GM12878 (cell line): ENCODE measurements around the gene SPAG9. TPM values are rescaled to one million over a fixed set of nuclear protein-coding genes. Genes with fewer than 3 reads are reported as not detected.
"Not testable (repeated sequence)": the region's sequence is repeated elsewhere in the genome, so short reads cannot be mapped to it uniquely, and the experiment has no call there.

Experiments used
- ATAC-seq: fragments of 200-7000 bp; cut with Tn5 transposase; 3 replicates; pipeline ENCODE4 v1.9.1; 2020; ENCODE audit warnings: mild to moderate bottlenecking, moderate library complexity
- BruUV-seq: library from RNA; stranded (reverse); fragments of 400-500 nt; replicated peaks from 2 replicates; lab custom pipeline; 2021; lab: Mats Ljungman, UMichigan
- CTCF ChIA-PET: fragments of 300-600 bp; sonication (Branson Sonifier 250); formaldehyde crosslinking; extraction: SDS; loops from one replicate; lab custom pipeline; 2021; ENCODE audit warnings: inconsistent platforms; lab: Yijun Ruan, JAX
- POLR2A ChIA-PET: fragments of 350-600 bp; formaldehyde crosslinking; extraction: SDS; loops from one replicate; lab custom pipeline; 2021; ENCODE audit warnings: inconsistent platforms; lab: Charles Lee
- RAD21 ChIA-PET: fragments of 300-600 bp; sonication (Branson Sonifier 250); formaldehyde crosslinking; loops from one replicate; lab custom pipeline; 2023; ENCODE audit warnings: antibody characterized with exemption; ENCODE audit not compliant: unreplicated experiment; lab: Charles Lee
- SMC1A ChIA-PET: fragments of 300-600 bp; sonication (Branson Sonifier 250); formaldehyde crosslinking; loops from one replicate; lab custom pipeline; 2023; ENCODE audit not compliant: unreplicated experiment, uncharacterized antibody; lab: Charles Lee
- DNase-seq: peaks from one replicate; pipeline ENCODE4 v3.0.0-alpha.2; 2011; ENCODE audit warnings: low read depth, low spot score
- FAIRE-seq: peaks from 3 replicates; lab custom pipeline; 2011; peaks lifted over from hg19 to GRCh38; lab: Jason Lieb, UNC
- H2AFZ ChIP-seq: 2 replicates; pipeline ENCODE4 v1.6.0; 2011; ENCODE audit warnings: low read depth, low read length, control low read depth; ENCODE audit not compliant: control insufficient read depth
- H3K27ac ChIP-seq: 2 replicates; pipeline ENCODE4 v1.5.1; 2011; ENCODE audit warnings: control low read depth; ENCODE audit not compliant: control insufficient read depth, insufficient read depth
- H3K27me3 ChIP-seq, 2 experiments: replicated peaks in 1 of 2; 2 replicates each; pipeline versions ENCODE4 v1.6.0 to v1.6.1; 2011; ENCODE audit warnings: low read length in 1 of 2; ENCODE audit not compliant: control insufficient read depth in 2 of 2, insufficient read depth in 2 of 2
- H3K36me3 ChIP-seq, 2 experiments: 2 replicates each; pipeline ENCODE4 v1.5.1; 2011; ENCODE audit warnings: low read length in 1 of 2; ENCODE audit not compliant: control insufficient read depth in 2 of 2, insufficient read depth in 2 of 2
- H3K4me1 ChIP-seq: 2 replicates; pipeline ENCODE4 v1.6.1; 2011; ENCODE audit warnings: mild to moderate bottlenecking, low read length, moderate library complexity, mixed read lengths; ENCODE audit not compliant: control insufficient read depth, insufficient read depth
- H3K4me2 ChIP-seq: 2 replicates; pipeline ENCODE4 v1.6.0; 2011; ENCODE audit warnings: control low read depth; ENCODE audit not compliant: control insufficient read depth, insufficient read depth
- H3K4me3 ChIP-seq: fragments of 200-600 bp; sonication (generic); 2 replicates; pipeline ENCODE4 v1.5.1; 2016
- H3K79me2 ChIP-seq: 2 replicates; pipeline ENCODE4 v1.6.0; 2011; ENCODE audit warnings: low read length; ENCODE audit not compliant: control insufficient read depth, insufficient read depth
- H3K9ac ChIP-seq: 2 replicates; pipeline ENCODE4 v1.8.0; 2011; ENCODE audit warnings: low read length, control low read depth, mixed read lengths; ENCODE audit not compliant: control insufficient read depth, insufficient read depth
- H3K9me3 ChIP-seq: replicated peaks from 3 replicates; pipeline ENCODE4 v1.5.1; 2011; ENCODE audit warnings: mild to moderate bottlenecking, low read length; ENCODE audit not compliant: control insufficient read depth, insufficient read depth
- H4K20me1 ChIP-seq: 2 replicates; pipeline ENCODE4 v1.6.0; 2011; ENCODE audit not compliant: control insufficient read depth, insufficient read depth
- WGBS: methylation state at CpG from one replicate; pipeline ENCODE4 v1.1.6; 2016; ENCODE audit warnings: low lambda C conversion rate; ENCODE audit not compliant: insufficient replicate concordance, insufficient coverage; ENCODE audit errors: missing lambda C conversion rate; 5-methylcytosine and 5-hydroxymethylcytosine counted together
- in situ Hi-C: fragments of 300-500 bp; cut with MboI; formaldehyde crosslinking; loops from 9 replicates; pipeline ENCODE4 v1.14.3; 2018; ENCODE audit warnings: mixed read lengths
- intact Hi-C: fragments of 100-400 bp; cut with micrococcal nuclease; formaldehyde crosslinking; loops from one replicate; pipeline ENCODE4 v1.14.2; 2022; ENCODE audit not compliant: unreplicated experiment
- polyA plus RNA-seq, 11 experiments: library from polyadenylated mRNA; depleted of rRNA in 4 of 11; unstranded in 6 of 11; stranded (reverse) in 5 of 11; fragments of >200 nt; fragmentation: Nextera tagmentation in 4 of 11; fragmentation: Illumina TruSeq in 1 of 11; extraction: Ambion mirVana in 4 of 11; extraction: Trizol in 1 of 11; gene quantifications; 1 replicate in 1 of 11; 2 replicates in 10 of 11; pipeline versions ENCODE4 v1.2.1 to v1.2.3, GENCODE V29; 2011 to 2016; ENCODE audit warnings: inconsistent platforms in 2 of 11, missing spikeins in 2 of 11, low read depth in 1 of 11
- total RNA-seq, 4 experiments: library from RNA; depleted of rRNA in 3 of 4; stranded (reverse); fragments of >200 nt in 3 of 4; fragmentation: Illumina TruSeq in 1 of 4; extraction: Trizol in 1 of 4; gene quantifications; 2 replicates each; pipeline versions ENCODE4 v1.2.1 to v1.2.3, GENCODE V29; 2013 to 2021
- TF ChIP-seq, protein P1 (sequence below): IDR thresholded peaks from 2 replicates; pipeline ENCODE4 v1.6.1; 2012; ENCODE audit warnings: improper control_type of control experiment, low read depth, low read length; ENCODE audit not compliant: insufficient replicate concordance

SPAG9 gene
- total and polyA plus RNA-seq, 10 of the 15 experiments (the other 5 are each of a cell fraction or from before 2014, with no cell fraction given) = 6.6 to 42.0 (median 24.9) TPM

DNA sequence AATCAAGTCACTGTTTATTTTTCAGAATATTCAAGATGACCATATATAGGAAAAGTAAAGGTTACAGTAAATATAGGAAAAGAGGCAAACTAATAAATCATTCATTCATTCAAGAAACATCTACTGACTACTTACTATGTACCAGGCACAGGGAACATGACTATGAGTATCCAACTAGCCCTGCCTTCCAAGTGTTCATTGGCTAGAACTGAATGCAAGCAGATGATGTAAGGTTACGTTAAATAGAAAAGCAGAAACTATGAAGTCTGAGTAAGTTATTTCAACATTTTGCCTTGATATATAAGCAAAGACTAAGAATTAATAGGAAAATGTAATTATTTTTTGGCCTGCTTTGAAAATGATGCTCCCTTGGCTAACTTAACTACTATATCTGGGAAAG lies 36.7 kb downstream of the SPAG9 start (continued):
- TF ChIP-seq, protein P1, sequence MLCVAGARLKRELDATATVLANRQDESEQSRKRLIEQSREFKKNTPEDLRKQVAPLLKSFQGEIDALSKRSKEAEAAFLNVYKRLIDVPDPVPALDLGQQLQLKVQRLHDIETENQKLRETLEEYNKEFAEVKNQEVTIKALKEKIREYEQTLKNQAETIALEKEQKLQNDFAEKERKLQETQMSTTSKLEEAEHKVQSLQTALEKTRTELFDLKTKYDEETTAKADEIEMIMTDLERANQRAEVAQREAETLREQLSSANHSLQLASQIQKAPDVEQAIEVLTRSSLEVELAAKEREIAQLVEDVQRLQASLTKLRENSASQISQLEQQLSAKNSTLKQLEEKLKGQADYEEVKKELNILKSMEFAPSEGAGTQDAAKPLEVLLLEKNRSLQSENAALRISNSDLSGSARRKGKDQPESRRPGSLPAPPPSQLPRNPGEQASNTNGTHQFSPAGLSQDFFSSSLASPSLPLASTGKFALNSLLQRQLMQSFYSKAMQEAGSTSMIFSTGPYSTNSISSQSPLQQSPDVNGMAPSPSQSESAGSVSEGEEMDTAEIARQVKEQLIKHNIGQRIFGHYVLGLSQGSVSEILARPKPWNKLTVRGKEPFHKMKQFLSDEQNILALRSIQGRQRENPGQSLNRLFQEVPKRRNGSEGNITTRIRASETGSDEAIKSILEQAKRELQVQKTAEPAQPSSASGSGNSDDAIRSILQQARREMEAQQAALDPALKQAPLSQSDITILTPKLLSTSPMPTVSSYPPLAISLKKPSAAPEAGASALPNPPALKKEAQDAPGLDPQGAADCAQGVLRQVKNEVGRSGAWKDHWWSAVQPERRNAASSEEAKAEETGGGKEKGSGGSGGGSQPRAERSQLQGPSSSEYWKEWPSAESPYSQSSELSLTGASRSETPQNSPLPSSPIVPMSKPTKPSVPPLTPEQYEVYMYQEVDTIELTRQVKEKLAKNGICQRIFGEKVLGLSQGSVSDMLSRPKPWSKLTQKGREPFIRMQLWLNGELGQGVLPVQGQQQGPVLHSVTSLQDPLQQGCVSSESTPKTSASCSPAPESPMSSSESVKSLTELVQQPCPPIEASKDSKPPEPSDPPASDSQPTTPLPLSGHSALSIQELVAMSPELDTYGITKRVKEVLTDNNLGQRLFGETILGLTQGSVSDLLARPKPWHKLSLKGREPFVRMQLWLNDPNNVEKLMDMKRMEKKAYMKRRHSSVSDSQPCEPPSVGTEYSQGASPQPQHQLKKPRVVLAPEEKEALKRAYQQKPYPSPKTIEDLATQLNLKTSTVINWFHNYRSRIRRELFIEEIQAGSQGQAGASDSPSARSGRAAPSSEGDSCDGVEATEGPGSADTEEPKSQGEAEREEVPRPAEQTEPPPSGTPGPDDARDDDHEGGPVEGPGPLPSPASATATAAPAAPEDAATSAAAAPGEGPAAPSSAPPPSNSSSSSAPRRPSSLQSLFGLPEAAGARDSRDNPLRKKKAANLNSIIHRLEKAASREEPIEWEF = no peak

DNA sequence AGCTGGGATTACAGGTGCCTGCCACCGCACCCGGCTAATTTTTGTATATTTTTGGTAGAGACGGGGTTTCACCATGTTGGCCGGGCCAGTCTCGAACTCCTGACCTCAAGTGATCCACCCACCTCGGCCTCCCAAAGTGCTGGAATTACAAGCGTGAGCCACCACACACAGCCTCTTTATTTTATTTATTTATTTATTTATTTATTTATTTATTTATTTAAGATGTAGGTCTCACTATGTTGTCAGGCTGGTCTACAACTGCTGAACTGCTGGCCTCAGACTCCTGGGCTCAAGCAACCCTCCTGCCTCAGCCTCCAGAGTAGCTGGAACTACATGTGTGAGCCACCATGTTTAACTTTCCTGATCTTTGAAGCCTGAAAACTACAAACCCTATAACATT lies 37.3 kb downstream of the SPAG9 start:
- H3K36me3 ChIP-seq, H3K4me1 ChIP-seq, H4K20me1 ChIP-seq, H3K27ac ChIP-seq, BruUV-seq, CTCF ChIA-PET, DNase-seq, H3K9ac ChIP-seq, H3K4me3 ChIP-seq, in situ Hi-C loops, H3K4me2 ChIP-seq, H3K9me3 ChIP-seq, POLR2A ChIA-PET, H2AFZ ChIP-seq, H3K79me2 ChIP-seq, FAIRE-seq, SMC1A ChIA-PET, intact Hi-C loops, RAD21 ChIA-PET, H3K27me3 ChIP-seq, ATAC-seq: not testable (repeated sequence)
- WGBS = 84% methylated on average over 7 of the region's 7 CpGs
